DMS153 treated with DMSO at 0.1 percent for 48 hours (cell line): ENCODE results near the gene CLCF1.

ENCODE experiments used
- DNase-seq: peaks from one replicate; lab custom pipeline; 2025; ENCODE audit not compliant: unreplicated experiment; lab: John Stamatoyannopoulos, UW

The CLCF1 gene

GRCh38 chr11:67396259-67396581 is 22.8 kb upstream of the CLCF1 start:
- no peak for DNase-seq

- no peak for DNase-seq
These were observed 22.3 kb upstream of the CLCF1 start for GRCh38 chr11:67395555-67396258.

- DNase-seq = no peak
These were observed 20.6 kb upstream of the CLCF1 start for GRCh38 chr11:67393990-67394389.

- no peak for DNase-seq
These were observed 20.0 kb upstream of the CLCF1 start for GRCh38 chr11:67393437-67393836.

GRCh38 chr11:67392183-67392715 is 18.9 kb upstream of the CLCF1 start:
- DNase-seq = no peak

- DNase-seq = peak; percentile 82
These were observed 18.1 kb upstream of the CLCF1 start, which contains the start of gene RAD9A for GRCh38 chr11:67391304-67392182. TSS of gene RAD9A (plus strand) at chr11:67391986. CDS start at chr11:67392045, 59 bp downstream.

GRCh38 chr11:67390947-67391303 is 17.5 kb upstream of the CLCF1 start:
- DNase-seq = no peak

GRCh38 chr11:67389477-67389876 is 16.1 kb upstream of the CLCF1 start:
- DNase-seq = peak; percentile 18

GRCh38 chr11:67387518-67387917 is 14.1 kb upstream of the CLCF1 start:
- no peak for DNase-seq

- no peak for DNase-seq
These were observed 13.7 kb upstream of the CLCF1 start for GRCh38 chr11:67387069-67387468.

GRCh38 chr11:67384851-67385366 is 11.5 kb upstream of the CLCF1 start:
- no peak for DNase-seq

GRCh38 chr11:67382276-67383136 is 9.1 kb upstream of the CLCF1 start:
- no peak for DNase-seq

GRCh38 chr11:67381244-67381972 is 8.0 kb upstream of the CLCF1 start:
- no peak for DNase-seq

GRCh38 chr11:67379061-67380058 is 6.0 kb upstream of the CLCF1 start:
- no peak for DNase-seq

GRCh38 chr11:67378544-67378943 is 5.1 kb upstream of the CLCF1 start:
- DNase-seq = no peak

GRCh38 chr11:67376873-67377808 is 3.7 kb upstream of the CLCF1 start:
- DNase-seq = no peak

GRCh38 chr11:67376063-67376820 is 2.8 kb upstream of the CLCF1 start:
- no peak for DNase-seq
